Mucosa of stomach (tissue), 1 donor: ENCODE data around the gene GLMN.
"Not testable (repeated sequence)": the region's sequence is repeated elsewhere in the genome, so short reads cannot be mapped to it uniquely, and the experiment has no call there.

Source experiments
- H3K27me3 ChIP-seq: one replicate; pipeline ENCODE4 v1.7.0; 2013; ENCODE audit warnings: mild to moderate bottlenecking, low read length; ENCODE audit not compliant: control insufficient read depth, insufficient read depth
- H3K36me3 ChIP-seq: one replicate; pipeline ENCODE4 v1.7.0; 2013; ENCODE audit warnings: low read length; ENCODE audit not compliant: control insufficient read depth, insufficient read depth
- H3K4me1 ChIP-seq: one replicate; pipeline ENCODE4 v1.7.0; 2013; ENCODE audit warnings: mild to moderate bottlenecking, low read length; ENCODE audit not compliant: control insufficient read depth, insufficient read depth
- H3K4me3 ChIP-seq: one replicate; pipeline ENCODE4 v1.7.0; 2013; ENCODE audit warnings: low read length
- H3K9ac ChIP-seq: one replicate; pipeline ENCODE4 v1.7.0; 2013; ENCODE audit warnings: mild to moderate bottlenecking, low read length, moderate library complexity
- H3K9me3 ChIP-seq: one replicate; pipeline ENCODE4 v1.7.0; 2013; ENCODE audit warnings: mild to moderate bottlenecking, low read length, moderate library complexity; ENCODE audit not compliant: control insufficient read depth
- donor health status: Pancreatic carcinoma.

The GLMN gene

GRCh38 chr1:92317836-92318493 is 19.2 kb upstream of the GLMN start:
- Histone ChIP-seq H3K9me3 (no peaks in the 10 kb centered on the region), H3K4me3 (no peak overlapping the region), H3K36me3 (no peaks in the 10 kb centered on the region), H3K27me3 (no peaks in the 10 kb centered on the region), H3K9ac (no peak overlapping the region), H3K4me1 (no peaks in the 10 kb centered on the region)

GRCh38 chr1:92315766-92316599 is 17.2 kb upstream of the GLMN start:
- Histone ChIP-seq H3K4me1 (no peaks in the 10 kb centered on the region), H3K9me3 (no peaks in the 10 kb centered on the region), H3K9ac (no peak overlapping the region), H3K36me3 (no peaks in the 10 kb centered on the region), H3K4me3 (no peak overlapping the region), H3K27me3 (no peaks in the 10 kb centered on the region)

- Histone ChIP-seq H3K4me1 (no peaks in the 10 kb centered on the region), H3K27me3 (no peaks in the 10 kb centered on the region), H3K36me3 (no peaks in the 10 kb centered on the region)
Observed at GRCh38 chr1:92314024-92314423, 15.2 kb upstream of the GLMN start.

GRCh38 chr1:92310185-92310597 is 11.4 kb upstream of the GLMN start:
- no peaks in the 10 kb centered on the region for H3K36me3 ChIP-seq
- H3K9ac ChIP-seq = no peak overlapping the region
- H3K27me3 ChIP-seq = no peaks in the 10 kb centered on the region
- H3K4me3 ChIP-seq = no peak overlapping the region
- H3K4me1 ChIP-seq = no peaks in the 10 kb centered on the region
- no peaks in the 10 kb centered on the region for H3K9me3 ChIP-seq

More at GRCh38 chr1:92314024-92314423, 15.2 kb upstream of the GLMN start:
- Histone ChIP-seq H3K9me3 (no peaks in the 10 kb centered on the region), H3K4me3 (no peak overlapping the region), H3K9ac (no peak overlapping the region)

GRCh38 chr1:92307980-92308379 is 9.2 kb upstream of the GLMN start:
- Histone ChIP-seq H3K4me1 (no peaks in the 10 kb centered on the region), H3K9me3 (no peaks in the 10 kb centered on the region), H3K9ac (no peak overlapping the region), H3K27me3 (no peaks in the 10 kb centered on the region), H3K4me3 (no peak overlapping the region), H3K36me3 (peaks cover 4% of the 10 kb centered on the region)

GRCh38 chr1:92306020-92306419 is 7.2 kb upstream of the GLMN start:
- Histone ChIP-seq H3K9ac (no peak overlapping the region), H3K4me3 (no peak overlapping the region), H3K27me3 (no peaks in the 10 kb centered on the region), H3K4me1 (no peaks in the 10 kb centered on the region), H3K36me3 (peaks cover 4% of the 10 kb centered on the region), H3K9me3 (no peaks in the 10 kb centered on the region)

- Histone ChIP-seq H3K9ac (no peak overlapping the region), H3K4me1 (peaks cover 10% of the 10 kb centered on the region), H3K36me3 (peaks cover 4% of the 10 kb centered on the region), H3K4me3 (no peak overlapping the region), H3K27me3 (no peaks in the 10 kb centered on the region), H3K9me3 (no peaks in the 10 kb centered on the region)
Observed at GRCh38 chr1:92301021-92301420, 2.2 kb upstream of the GLMN start.

GRCh38 chr1:92299477-92300150 is 827 bp upstream of the GLMN start:
- Histone ChIP-seq H3K4me3 (peak overlapping the region; percentile 95), H3K9ac (peak overlapping the region; percentile 95), H3K36me3 (peaks cover 2% of the 10 kb centered on the region), H3K27me3 (no peaks in the 10 kb centered on the region), H3K9me3 (no peaks in the 10 kb centered on the region), H3K4me1 (peaks cover 10% of the 10 kb centered on the region)

- peaks cover 10% of the 10 kb centered on the region for H3K4me1 ChIP-seq
- H3K9ac ChIP-seq = peak overlapping the region; percentile 95
- no peaks in the 10 kb centered on the region for H3K9me3 ChIP-seq
- H3K27me3 ChIP-seq = no peaks in the 10 kb centered on the region
- no peaks in the 10 kb centered on the region for H3K36me3 ChIP-seq
- peak overlapping the region; percentile 95 for H3K4me3 ChIP-seq
Observed at GRCh38 chr1:92298213-92298572, 594 bp downstream of the GLMN start.

GRCh38 chr1:92291372-92291999 is 7.3 kb downstream of the GLMN start:
- Histone ChIP-seq H3K4me1 (no peaks in the 10 kb centered on the region), H3K9ac (no peak overlapping the region), H3K36me3 (no peaks in the 10 kb centered on the region), H3K4me3 (no peak overlapping the region), H3K27me3 (no peaks in the 10 kb centered on the region), H3K9me3 (no peaks in the 10 kb centered on the region)

- H3K36me3 ChIP-seq, H3K27me3 ChIP-seq, H3K9me3 ChIP-seq, H3K4me1 ChIP-seq, H3K9ac ChIP-seq, H3K4me3 ChIP-seq: not testable (repeated sequence)
Observed at GRCh38 chr1:92281411-92281810, 17.4 kb downstream of the GLMN start.

- H3K9me3 ChIP-seq, H3K4me3 ChIP-seq, H3K4me1 ChIP-seq, H3K36me3 ChIP-seq, H3K27me3 ChIP-seq, H3K9ac ChIP-seq: not testable (repeated sequence)
Observed at GRCh38 chr1:92279781-92280180, 19.0 kb downstream of the GLMN start.
